Vagina (tissue), 2 donors: ENCODE results near the gene BEND4. TPM values are rescaled to one million over a fixed set of nuclear protein-coding genes. Genes with fewer than 3 reads are reported as not detected.

Experiments
- DNase-seq, 2 donors: peaks; one replicate each; pipeline ENCODE4 v3.0.0-alpha.2; 2017; ENCODE audit errors: extremely low spot score in 2 of 2
- H3K27ac ChIP-seq: fragments of 200-600 bp; sonication (generic); one replicate; pipeline ENCODE4 v1.5.1; 2019
- H3K27me3 ChIP-seq: fragments of 200-600 bp; sonication (generic); one replicate; pipeline ENCODE4 v1.5.1; 2019
- H3K36me3 ChIP-seq, 2 donors: fragments of 200-600 bp; sonication (generic); one replicate each; pipeline ENCODE4 v1.5.1; 2017 to 2019
- H3K4me1 ChIP-seq: fragments of 200-600 bp; sonication (generic); one replicate; pipeline ENCODE4 v1.5.1; 2019
- H3K4me3 ChIP-seq, 2 donors: fragments of 200-600 bp; sonication (generic); 1 replicate in 1 of 2; 2 replicates in 1 of 2; pipeline ENCODE4 v1.5.1; 2016 to 2019
- H3K9me3 ChIP-seq: fragments of 200-600 bp; sonication (generic); one replicate; pipeline ENCODE4 v1.5.1; 2019
- CTCF ChIP-seq, 3 experiments: fragments of 450-650 bp in 2 of 3; fragments of 200-600 bp in 1 of 3; sonication (generic) in 1 of 3; IDR thresholded peaks; one replicate each; pipeline ENCODE4 v1.5.1; 2017 to 2019; ENCODE audit warnings: antibody characterized with exemption in 3 of 3, mild to moderate bottlenecking in 2 of 3, moderate library complexity in 2 of 3
- POLR2A ChIP-seq, 2 donors: fragments of 450-650 bp; IDR thresholded peaks; one replicate each; pipeline ENCODE4 v1.6.1; 2017; ENCODE audit warnings: antibody characterized with exemption in 2 of 2, mild to moderate bottlenecking in 2 of 2, moderate library complexity in 2 of 2
- POLR2AphosphoS5 ChIP-seq, 2 donors: sonication (generic); formaldehyde crosslinking; IDR thresholded peaks; one replicate each; pipeline ENCODE4 v1.9.0; 2017; ENCODE audit warnings: antibody characterized with exemption in 2 of 2, mild to moderate bottlenecking in 2 of 2, low read depth in 1 of 2; ENCODE audit not compliant: insufficient read depth in 1 of 2
- intact Hi-C: fragments of 100-400 bp; cut with DNase I; formaldehyde crosslinking; loops from one replicate; pipeline ENCODE4 v1.15.1; 2023
- total RNA-seq: library from RNA; depleted of rRNA; stranded (reverse); fragments of >200 nt; gene quantifications from one replicate; pipeline ENCODE4 v1.2.3, GENCODE V29; 2016

The BEND4 gene
- total RNA-seq, 1 donor from 2014 or later: not detected

GRCh38 chr4:42066402-42066801 is 86.1 kb downstream of the BEND4 start:
- Histone ChIP-seq H3K9me3 (no peaks in the 10 kb centered on the region), H3K4me1 (no peaks in the 10 kb centered on the region), H3K27me3 (no peaks in the 10 kb centered on the region), H3K4me3 (no peak overlapping the region), H3K36me3 (peaks cover 0 to 13% of the 10 kb centered on the region in 2 donors), H3K27ac (no peak overlapping the region)
- TF ChIP-seq POLR2AphosphoS5 (IDR thresholded peaks at IDR 0.05; ENCODE audit: insufficient read depth in 1 of 2, low read depth in 1 of 2): no peak
- no peak for TF ChIP-seq POLR2A (IDR thresholded peaks at IDR 0.05)
- no peak for TF ChIP-seq CTCF (IDR thresholded peaks at IDR 0.05)
- DNase-seq: no peak
- intact Hi-C loops: no loop called here

Other genes with a start within 250 kb of the BEND4 start
- gene TMEM33, start 217.2 kb downstream of the BEND4 start, total RNA-seq: 44.4 TPM
- gene DCAF4L1, start 170.9 kb downstream of the BEND4 start, total RNA-seq: not detected
- gene SLC30A9, start 162.1 kb downstream of the BEND4 start, total RNA-seq: 50.3 TPM
- gene SHISA3, start 244.8 kb upstream of the BEND4 start, total RNA-seq: 4.4 TPM